C4-2B (cell line): ENCODE results near the gene ATP6V0A4.

Experiments
- H3K27ac ChIP-seq: fragments of 450-650 bp; 2 replicates; pipeline ENCODE4 v1.5.1; 2017
- CTCF ChIP-seq: fragments of 450-650 bp; conservative IDR thresholded peaks from 2 replicates; pipeline ENCODE4 v1.5.1; 2017; ENCODE audit warnings: mild to moderate bottlenecking
- ZFX ChIP-seq: fragments of 450-650 bp; IDR thresholded peaks from 2 replicates; pipeline ENCODE4 v1.6.1; 2017

The ATP6V0A4 gene

GRCh38 chr7:138755842-138756590 is 42.0 kb downstream of the ATP6V0A4 start:
- no peak overlapping the region for H3K27ac ChIP-seq
- TF ChIP-seq ZFX: no peak
- no peak for TF ChIP-seq CTCF

GRCh38 chr7:138755331-138755747 is 42.7 kb downstream of the ATP6V0A4 start:
- H3K27ac ChIP-seq: no peak overlapping the region
- TF ChIP-seq ZFX: no peak
- TF ChIP-seq CTCF: no peak

GRCh38 chr7:138753610-138754009 is 44.4 kb downstream of the ATP6V0A4 start:
- TF ChIP-seq ZFX (no peak), CTCF (no peak)
- no peak overlapping the region for H3K27ac ChIP-seq

GRCh38 chr7:138753150-138753518 is 44.9 kb downstream of the ATP6V0A4 start:
- no peak overlapping the region for H3K27ac ChIP-seq
- TF ChIP-seq CTCF (no peak), ZFX (no peak)

GRCh38 chr7:138752518-138753149 is 45.4 kb downstream of the ATP6V0A4 start:
- no peak overlapping the region for H3K27ac ChIP-seq

GRCh38 chr7:138750901-138751464 is 47.0 kb downstream of the ATP6V0A4 start:
- no peak overlapping the region for H3K27ac ChIP-seq
- TF ChIP-seq CTCF (no peak), ZFX (no peak)

More at GRCh38 chr7:138752518-138753149, 45.4 kb downstream of the ATP6V0A4 start:
- TF ChIP-seq ZFX (no peak), CTCF (no peak)

- H3K27ac ChIP-seq: no peak overlapping the region
- no peak for TF ChIP-seq CTCF
- TF ChIP-seq ZFX: no peak
Measured at GRCh38 chr7:138750473-138750872, 47.5 kb downstream of the ATP6V0A4 start.
